ENCODE results near the gene KBTBD6. TPM values are rescaled to one million over a fixed set of nuclear protein-coding genes. Genes with fewer than 3 reads are reported as not detected.

The KBTBD6 gene
- polyA plus RNA-seq, 1 of the 3 experiments (the other 2 are of a cell fraction), result 1.9 TPM

GRCh38 chr13:41139296-41139966 is 6.8 kb upstream of the KBTBD6 start:
- WGBS (ENCODE audit: low lambda C conversion rate), result 82% methylated on average over 3 of the region's 3 CpGs
- Histone ChIP-seq H3K9ac (no peak overlapping the region), H3K4me1 (ENCODE audit: control insufficient read depth in 1 of 2, insufficient read depth in 2 of 2, low read depth in 1 of 2, low read length in 1 of 2) (no peaks in the 10 kb centered on the region), H3K36me3 (replicated peaks in 1 of 2; ENCODE audit: control insufficient read depth in 1 of 2, insufficient read depth in 2 of 2, low read length in 1 of 2) (no peaks in the 10 kb centered on the region), H3K9me2 (no peaks in the 10 kb centered on the region), H4K20me1 (ENCODE audit: insufficient read depth) (no peaks in the 10 kb centered on the region), H3K27me3 (ENCODE audit: insufficient read depth) (no peaks in the 10 kb centered on the region), H3K9me3 (no peaks in the 10 kb centered on the region), H3K4me2 (no peak overlapping the region), H3K79me2 (ENCODE audit: insufficient read depth) (no peaks in the 10 kb centered on the region), H2AFZ (ENCODE audit: low read depth) (0 out of 2 replicates have a peak overlapping the region, but pooled peaks have one; percentile 13), H3F3A (replicated peaks; ENCODE audit: insufficient read depth) (peaks cover 3% of the 10 kb centered on the region), H3K4me3 (ENCODE audit: low read depth in 2 of 2, low read length in 1 of 2) (no peak overlapping the region), H3K27ac (ENCODE audit: low read depth in 2 of 2, low read length in 1 of 2) (no peak overlapping the region)
- ChIA-PET POLR2A (no interaction called here), CTCF (no interaction called here)
- no peak for DNase-seq
- TF ChIP-seq GABPA (IDR thresholded peaks at IDR 0.05; ENCODE audit: low read depth) (no peak), FOXJ3 (CRISPR knock-in tag; IDR thresholded peaks at IDR 0.05) (no peak), EZH2phosphoT487 (IDR thresholded peaks at IDR 0.05; ENCODE audit: borderline replicate concordance, low read depth) (no peak), POLR2AphosphoS5 (IDR thresholded peaks at IDR 0.05; ENCODE audit: low read depth, low read length) (no peak), PBX3 (IDR thresholded peaks at IDR 0.05) (no peak), FOSL2 (IDR thresholded peaks at IDR 0.05; ENCODE audit: borderline replicate concordance, low read depth) (no peak), EP300 (IDR thresholded peaks at IDR 0.05; ENCODE audit: borderline replicate concordance in 1 of 2, low read depth in 1 of 2, low read length in 1 of 2) (no peak), SIN3A (IDR thresholded peaks at IDR 0.05; ENCODE audit: borderline replicate concordance, low read depth, low read length) (no peak), ELF1 (IDR thresholded peaks at IDR 0.05) (no peak), RFX5 (IDR thresholded peaks at IDR 0.05; ENCODE audit: low read length) (no peak), NFIC (IDR thresholded peaks at IDR 0.05; ENCODE audit: borderline replicate concordance) (no peak)
- TF ChIP-seq, protein P1, sequence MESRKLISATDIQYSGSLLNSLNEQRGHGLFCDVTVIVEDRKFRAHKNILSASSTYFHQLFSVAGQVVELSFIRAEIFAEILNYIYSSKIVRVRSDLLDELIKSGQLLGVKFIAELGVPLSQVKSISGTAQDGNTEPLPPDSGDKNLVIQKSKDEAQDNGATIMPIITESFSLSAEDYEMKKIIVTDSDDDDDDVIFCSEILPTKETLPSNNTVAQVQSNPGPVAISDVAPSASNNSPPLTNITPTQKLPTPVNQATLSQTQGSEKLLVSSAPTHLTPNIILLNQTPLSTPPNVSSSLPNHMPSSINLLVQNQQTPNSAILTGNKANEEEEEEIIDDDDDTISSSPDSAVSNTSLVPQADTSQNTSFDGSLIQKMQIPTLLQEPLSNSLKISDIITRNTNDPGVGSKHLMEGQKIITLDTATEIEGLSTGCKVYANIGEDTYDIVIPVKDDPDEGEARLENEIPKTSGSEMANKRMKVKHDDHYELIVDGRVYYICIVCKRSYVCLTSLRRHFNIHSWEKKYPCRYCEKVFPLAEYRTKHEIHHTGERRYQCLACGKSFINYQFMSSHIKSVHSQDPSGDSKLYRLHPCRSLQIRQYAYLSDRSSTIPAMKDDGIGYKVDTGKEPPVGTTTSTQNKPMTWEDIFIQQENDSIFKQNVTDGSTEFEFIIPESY (IDR thresholded peaks at IDR 0.05; ENCODE audit: borderline replicate concordance, low read depth), result no peak

GRCh38 chr13:41137951-41138350 is 5.3 kb upstream of the KBTBD6 start:
- 86% methylated on average over 2 of the region's 2 CpGs for WGBS (ENCODE audit: low lambda C conversion rate)
- no peak for DNase-seq
- H3K4me1 ChIP-seq (ENCODE audit: control insufficient read depth in 1 of 2, insufficient read depth in 2 of 2, low read depth in 1 of 2, low read length in 1 of 2), result peaks cover 0 to 4% of the 10 kb centered on the region in 2 experiments; a peak in 1 of 4 replicates
- no peak for TF ChIP-seq JUND (IDR thresholded peaks at IDR 0.05)
- no peak for TF ChIP-seq RXRA (IDR thresholded peaks at IDR 0.05; ENCODE audit: borderline replicate concordance, low read depth)
- no peak for TF ChIP-seq MEF2A (IDR thresholded peaks at IDR 0.05; ENCODE audit: borderline replicate concordance, low read depth)
- peak; percentile 19; the same call in 1 of the 2 replicates for TF ChIP-seq FOSL2 (IDR thresholded peaks at IDR 0.05; ENCODE audit: borderline replicate concordance, low read depth)
- H3K9me2 ChIP-seq, result no peaks in the 10 kb centered on the region
- POLR2A ChIA-PET, result no interaction called here
- no peak overlapping the region for H3K27ac ChIP-seq (ENCODE audit: low read depth in 2 of 2, low read length in 1 of 2)
- H2AFZ ChIP-seq (ENCODE audit: low read depth), result no peak overlapping the region
- no peak overlapping the region for H3K4me2 ChIP-seq
- no peak overlapping the region for H3K9ac ChIP-seq
- no peak overlapping the region for H3K4me3 ChIP-seq (ENCODE audit: low read depth in 2 of 2, low read length in 1 of 2)
- no peaks in the 10 kb centered on the region for H3K27me3 ChIP-seq (ENCODE audit: insufficient read depth)
- CTCF ChIA-PET, result no interaction called here
- no peaks in the 10 kb centered on the region for H4K20me1 ChIP-seq (ENCODE audit: insufficient read depth)
- H3F3A ChIP-seq (replicated peaks; ENCODE audit: insufficient read depth), result peaks cover 3% of the 10 kb centered on the region
- no peaks in the 10 kb centered on the region for H3K9me3 ChIP-seq
- H3K36me3 ChIP-seq (replicated peaks in 1 of 2; ENCODE audit: control insufficient read depth in 1 of 2, insufficient read depth in 2 of 2, low read length in 1 of 2), result no peaks in the 10 kb centered on the region
- peaks cover 10% of the 10 kb centered on the region for H3K79me2 ChIP-seq (ENCODE audit: insufficient read depth)
